Ectodermal cell (in vitro differentiated cells): ENCODE data around the gene CCDC158.
"Not testable (repeated sequence)": the region's sequence is repeated elsewhere in the genome, so short reads cannot be mapped to it uniquely, and the experiment has no call there.

Source experiments
- H3K27ac ChIP-seq: 2 replicates; pipeline ENCODE4 v1.7.0; 2013; ENCODE audit warnings: mild to moderate bottlenecking, low read depth, low read length; ENCODE audit not compliant: insufficient read depth, poor library complexity, severe bottlenecking
- H3K27me3 ChIP-seq: 2 replicates; pipeline ENCODE4 v1.7.0; 2013; ENCODE audit warnings: mild to moderate bottlenecking, low read length; ENCODE audit not compliant: insufficient read depth, control insufficient read depth, poor library complexity, severe bottlenecking
- H3K36me3 ChIP-seq: one replicate; pipeline ENCODE4 v1.7.0; 2013; ENCODE audit warnings: low read length; ENCODE audit not compliant: control insufficient read depth, insufficient read depth
- H3K4me1 ChIP-seq: one replicate; pipeline ENCODE4 v1.7.0; 2013; ENCODE audit warnings: low read length; ENCODE audit not compliant: control insufficient read depth, insufficient read depth
- H3K4me3 ChIP-seq: 2 replicates; pipeline ENCODE4 v1.7.0; 2013; ENCODE audit warnings: low read depth, low read length, control low read depth; ENCODE audit not compliant: insufficient read depth
- H3K9me3 ChIP-seq: 2 replicates; pipeline ENCODE4 v1.7.0; 2013; ENCODE audit warnings: mild to moderate bottlenecking, low read length, moderate library complexity; ENCODE audit not compliant: control insufficient read depth
- WGBS, 2 experiments: methylation state at CpG; one replicate each; pipeline ENCODE4 v1.1.7; 2013; ENCODE audit warnings: missing lambda C conversion rate in 2 of 2; 5-methylcytosine and 5-hydroxymethylcytosine counted together

The CCDC158 gene

GRCh38 chr4:76292730-76293129, 128.2 kb downstream of the CCDC158 start:
- Histone ChIP-seq H3K9me3 (no peaks in the 10 kb centered on the region), H3K4me3 (no peak overlapping the region), H3K36me3 (no peaks in the 10 kb centered on the region), H3K27me3 (no peaks in the 10 kb centered on the region), H3K27ac (no peak overlapping the region), H3K4me1 (no peaks in the 10 kb centered on the region)
- WGBS, 2 experiments = 97% methylated on average over 3 of the region's 3 CpGs

DNA sequence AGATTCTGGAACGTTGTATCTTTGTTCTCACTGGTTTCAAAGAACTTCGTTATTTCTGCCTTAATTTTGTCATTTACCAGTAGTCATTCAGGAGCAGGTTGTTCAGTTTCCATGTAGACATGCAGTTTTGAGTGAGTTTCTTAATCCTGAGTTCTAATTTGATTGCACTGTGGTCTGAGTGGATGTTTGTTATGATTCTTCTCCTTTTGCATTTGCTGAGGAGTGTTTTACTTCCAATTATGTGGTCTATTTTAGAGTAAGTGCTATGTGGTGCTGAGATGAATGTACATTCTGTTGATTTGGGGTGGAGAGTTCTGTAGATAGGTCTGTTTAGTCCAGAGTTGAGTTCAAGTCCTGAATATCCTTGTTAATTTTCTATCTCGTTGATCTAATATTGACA, 133.1 kb downstream of the CCDC158 start:
- H3K4me1 ChIP-seq, H3K9me3 ChIP-seq, H3K27me3 ChIP-seq, H3K4me3 ChIP-seq, H3K36me3 ChIP-seq, H3K27ac ChIP-seq: not testable (repeated sequence)
- WGBS, 2 experiments = 90 to 98% methylated on average over 3 of the region's 3 CpGs

- Histone ChIP-seq H3K27me3 (no peaks in the 10 kb centered on the region), H3K4me1 (peaks cover 3% of the 10 kb centered on the region), H3K27ac (no peak overlapping the region), H3K9me3 (no peaks in the 10 kb centered on the region), H3K4me3 (no peak overlapping the region), H3K36me3 (no peaks in the 10 kb centered on the region)
- 76 to 80% methylated on average over 3 to 4 of the region's 4 CpGs for WGBS, 2 experiments
Observed at GRCh38 chr4:76283900-76284299, 137.0 kb downstream of the CCDC158 start.

GRCh38 chr4:76282941-76283689, 137.8 kb downstream of the CCDC158 start:
- H3K27ac ChIP-seq = no peak overlapping the region
- H3K9me3 ChIP-seq = no peaks in the 10 kb centered on the region
- H3K36me3 ChIP-seq = no peaks in the 10 kb centered on the region
- no peak overlapping the region for H3K4me3 ChIP-seq
- WGBS, 2 experiments = 96% methylated on average over 6 of the region's 6 CpGs
- H3K4me1 ChIP-seq = peaks cover 3% of the 10 kb centered on the region
- no peaks in the 10 kb centered on the region for H3K27me3 ChIP-seq

GRCh38 chr4:76281594-76281993, 139.3 kb downstream of the CCDC158 start:
- WGBS, 2 experiments = 91 to 95% methylated on average over 3 to 5 of the region's 6 CpGs
- H3K36me3 ChIP-seq, H3K9me3 ChIP-seq: not testable (repeated sequence)

DNA sequence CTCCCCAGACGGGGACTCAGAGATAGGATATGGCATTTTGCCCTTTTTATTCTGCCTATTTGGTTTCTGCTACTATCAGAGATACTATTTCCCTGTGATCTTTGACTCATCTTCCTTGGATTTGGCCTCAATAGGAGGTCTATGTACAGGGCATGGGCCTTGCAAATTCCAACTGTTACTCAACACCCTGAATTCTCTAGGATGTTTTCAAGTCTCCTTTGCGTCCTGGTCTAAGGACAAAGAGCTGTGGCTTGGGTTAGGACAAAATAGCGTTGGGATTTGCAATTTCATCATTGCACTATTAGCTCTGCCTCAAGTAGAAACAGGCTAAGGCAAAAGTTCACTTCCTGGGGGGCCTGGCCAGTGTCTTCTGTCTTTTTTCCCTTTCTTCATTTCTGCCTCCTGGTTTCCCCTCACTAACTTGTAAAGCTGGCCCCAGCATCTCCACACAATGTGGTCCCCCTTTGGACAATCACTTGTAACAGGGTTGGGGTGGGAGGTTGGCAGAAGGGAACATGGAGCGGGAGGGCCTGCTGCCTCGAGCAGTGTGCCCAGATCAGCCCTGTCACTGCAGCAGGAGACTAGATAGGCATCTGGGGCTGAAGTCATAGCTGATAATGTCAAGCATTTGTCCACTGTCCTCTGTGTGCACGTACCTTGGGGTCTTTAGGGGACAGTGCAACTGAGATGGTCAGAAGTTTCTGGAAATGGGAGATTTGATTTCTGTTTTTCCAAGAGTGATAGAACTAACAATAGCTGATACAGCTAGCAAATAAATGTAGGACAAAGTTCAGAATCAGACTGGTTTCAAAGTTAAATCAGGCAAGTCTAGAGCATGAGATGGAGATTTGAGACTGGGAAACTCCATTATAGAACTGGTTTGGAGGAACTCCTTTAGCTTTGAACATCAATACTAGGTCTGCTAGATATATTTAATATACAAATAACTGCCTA, 140.2 kb downstream of the CCDC158 start:
- peak overlapping the region; percentile 27 for H3K27ac ChIP-seq
- no peaks in the 10 kb centered on the region for H3K36me3 ChIP-seq
- H3K4me1 ChIP-seq = peaks cover 3% of the 10 kb centered on the region
- H3K27me3 ChIP-seq = no peaks in the 10 kb centered on the region
- no peaks in the 10 kb centered on the region for H3K9me3 ChIP-seq
- H3K4me3 ChIP-seq = no peak overlapping the region
- WGBS, 2 experiments = 83 to 85% methylated on average over 6 of the region's 6 CpGs

More at GRCh38 chr4:76281594-76281993, 139.3 kb downstream of the CCDC158 start:
- H3K4me3 ChIP-seq, H3K4me1 ChIP-seq, H3K27ac ChIP-seq, H3K27me3 ChIP-seq: not testable (repeated sequence)

- no peak overlapping the region for H3K27ac ChIP-seq
- WGBS, 2 experiments = 90 to 91% methylated on average over 3 to 4 of the region's 4 CpGs
- no peaks in the 10 kb centered on the region for H3K36me3 ChIP-seq
- H3K4me1 ChIP-seq = peaks cover 3% of the 10 kb centered on the region
- no peaks in the 10 kb centered on the region for H3K9me3 ChIP-seq
- H3K4me3 ChIP-seq = no peak overlapping the region
- no peaks in the 10 kb centered on the region for H3K27me3 ChIP-seq
Observed at GRCh38 chr4:76279462-76279861, 141.5 kb downstream of the CCDC158 start.

DNA sequence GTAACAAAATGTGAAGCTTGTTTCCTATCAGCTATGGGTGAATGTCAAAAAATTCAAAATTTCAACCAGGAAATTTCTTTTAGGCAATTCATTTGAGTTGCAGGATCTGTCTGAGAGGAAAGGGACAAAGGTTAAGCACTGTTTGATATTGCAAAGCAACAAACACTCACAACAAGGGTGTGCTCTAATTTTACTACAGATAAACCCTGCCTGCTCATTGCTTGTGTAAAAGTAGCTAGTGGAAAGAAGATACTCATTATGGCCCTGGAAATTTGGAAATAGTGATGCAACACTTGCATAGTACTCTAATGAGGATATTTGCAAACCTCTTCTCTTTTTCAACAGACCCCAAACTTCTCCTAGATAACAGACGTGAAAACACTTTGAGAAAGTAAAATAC, 142.4 kb downstream of the CCDC158 start:
- 92% methylated on average over 1 of the region's 1 CpG; no CpG with 5 or more reads in 1 of the 2 experiments for WGBS, 2 experiments
- Histone ChIP-seq H3K4me3 (no peak overlapping the region), H3K9me3 (no peaks in the 10 kb centered on the region), H3K4me1 (peaks cover 3% of the 10 kb centered on the region), H3K27me3 (no peaks in the 10 kb centered on the region), H3K27ac (no peak overlapping the region), H3K36me3 (no peaks in the 10 kb centered on the region)

DNA sequence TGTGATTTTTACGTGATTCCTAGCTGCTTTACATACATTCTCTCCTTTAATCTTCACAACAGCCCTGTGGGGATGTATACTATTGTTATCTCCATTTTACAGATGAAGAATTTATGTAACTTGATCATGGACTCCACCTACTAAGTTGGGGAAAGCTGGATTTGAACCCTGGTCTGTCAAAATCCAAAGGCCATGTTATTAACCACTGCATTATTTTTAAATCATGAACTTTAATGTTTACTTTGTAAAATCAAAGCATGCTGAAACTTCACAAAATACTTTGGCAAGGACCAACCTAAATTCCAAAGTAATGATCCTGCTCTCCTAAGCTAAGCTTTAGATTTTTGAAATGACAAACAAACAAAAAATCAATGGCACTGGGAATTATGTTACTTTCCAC, 143.3 kb downstream of the CCDC158 start:
- WGBS, 2 experiments = no CpG with 5 or more reads among the region's 1 CpG
- Histone ChIP-seq H3K36me3 (no peaks in the 10 kb centered on the region), H3K4me1 (peaks cover 3% of the 10 kb centered on the region), H3K4me3 (no peak overlapping the region), H3K27ac (no peak overlapping the region), H3K27me3 (no peaks in the 10 kb centered on the region), H3K9me3 (no peaks in the 10 kb centered on the region)

GRCh38 chr4:76276813-76277212, 144.1 kb downstream of the CCDC158 start:
- H3K27ac ChIP-seq = no peak overlapping the region
- peaks cover 3% of the 10 kb centered on the region for H3K4me1 ChIP-seq
- no peak overlapping the region for H3K4me3 ChIP-seq
- WGBS, 2 experiments = 90 to 94% methylated on average over 9 of the region's 9 CpGs
- H3K27me3 ChIP-seq = no peaks in the 10 kb centered on the region
- no peaks in the 10 kb centered on the region for H3K9me3 ChIP-seq
- no peaks in the 10 kb centered on the region for H3K36me3 ChIP-seq
